Subcutaneous adipose tissue (tissue), 4 donors: ENCODE data around the gene ZNF652. TPM values are rescaled to one million over a fixed set of nuclear protein-coding genes. Genes with fewer than 3 reads are reported as not detected.

Experiments used
- CTCF ChIP-seq: fragments of 450-650 bp; IDR thresholded peaks from one replicate; pipeline ENCODE4 v1.5.1; 2016; ENCODE audit warnings: low read depth, mild to moderate bottlenecking, control low read depth, antibody characterized with exemption, moderate library complexity
- total RNA-seq, 4 donors: library from RNA; depleted of rRNA; stranded (reverse); fragments of >200 nt; gene quantifications; one replicate each; pipeline ENCODE4 v1.1.0, GENCODE V29; 2016

ZNF652 gene
- total RNA-seq, 4 donors from 2014 or later: 32.1 to 52.0 (median 34.5) TPM

GRCh38 chr17:49277638-49278037 lies 84.4 kb downstream of the ZNF652 start:
- no peak for TF ChIP-seq CTCF

- TF ChIP-seq CTCF: no peak
These were observed 92.7 kb downstream of the ZNF652 start for GRCh38 chr17:49269356-49269755.

GRCh38 chr17:49267912-49268311 lies 94.1 kb downstream of the ZNF652 start:
- no peak for TF ChIP-seq CTCF

GRCh38 chr17:49266233-49266632 lies 95.8 kb downstream of the ZNF652 start:
- TF ChIP-seq CTCF: no peak

- TF ChIP-seq CTCF: no peak
These were observed 101.2 kb downstream of the ZNF652 start for GRCh38 chr17:49260817-49261291.

- no peak for TF ChIP-seq CTCF
These were observed 101.8 kb downstream of the ZNF652 start for GRCh38 chr17:49260011-49260816.

- TF ChIP-seq CTCF: no peak
These were observed 102.4 kb downstream of the ZNF652 start for GRCh38 chr17:49259663-49260010.
